C1 segment of cervical spinal cord (tissue), 14 donors: ENCODE results near the gene ZFYVE28.

Experiments
- DNase-seq, 14 donors: peaks; one replicate each; lab custom pipeline; 2025; lab: John Stamatoyannopoulos, UW

ZFYVE28 gene

DNA sequence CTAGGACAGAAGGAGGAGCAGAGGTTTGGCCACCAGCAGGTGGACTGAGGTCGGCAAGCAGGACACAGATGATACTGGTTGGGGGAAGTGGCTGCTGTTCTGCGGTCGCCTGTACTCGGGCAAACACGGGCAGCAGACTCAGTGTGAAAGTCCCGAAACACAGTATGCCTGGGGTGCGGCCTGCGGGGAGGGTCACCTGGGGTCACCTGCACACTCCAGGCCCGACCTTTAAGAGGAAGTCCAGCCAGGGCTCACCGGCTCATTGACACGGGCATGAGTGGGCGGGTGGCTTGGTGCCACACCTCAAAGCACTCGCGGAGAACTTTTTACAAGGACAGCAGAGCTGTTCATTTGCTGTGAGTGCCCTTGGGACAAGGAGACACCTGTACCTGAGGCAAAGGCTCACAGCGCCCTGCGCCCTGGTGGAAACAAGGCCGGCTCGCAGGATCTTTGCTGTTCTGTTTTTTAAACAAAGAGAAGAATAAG, 85.0 kb downstream of the ZFYVE28 start:
- DNase-seq: no peak

DNA sequence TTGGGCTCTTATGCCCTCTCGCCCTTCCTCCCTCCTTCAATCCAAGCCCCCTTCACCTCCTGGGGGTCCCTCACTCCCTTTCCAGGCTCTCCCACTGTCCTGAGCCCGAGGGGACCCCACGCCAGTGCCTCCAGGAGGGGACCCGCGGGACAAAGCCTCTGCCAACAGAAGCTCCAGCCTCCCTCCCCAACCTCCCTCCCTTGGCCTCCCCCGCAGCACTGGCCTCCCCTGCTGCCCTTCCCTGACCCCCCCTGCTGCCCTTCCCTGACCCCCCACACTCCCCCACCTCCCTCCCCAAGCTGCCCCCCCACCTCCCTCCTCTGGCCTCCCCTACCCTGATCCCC, 85.5 kb downstream of the ZFYVE28 start:
- DNase-seq: no peak

DNA sequence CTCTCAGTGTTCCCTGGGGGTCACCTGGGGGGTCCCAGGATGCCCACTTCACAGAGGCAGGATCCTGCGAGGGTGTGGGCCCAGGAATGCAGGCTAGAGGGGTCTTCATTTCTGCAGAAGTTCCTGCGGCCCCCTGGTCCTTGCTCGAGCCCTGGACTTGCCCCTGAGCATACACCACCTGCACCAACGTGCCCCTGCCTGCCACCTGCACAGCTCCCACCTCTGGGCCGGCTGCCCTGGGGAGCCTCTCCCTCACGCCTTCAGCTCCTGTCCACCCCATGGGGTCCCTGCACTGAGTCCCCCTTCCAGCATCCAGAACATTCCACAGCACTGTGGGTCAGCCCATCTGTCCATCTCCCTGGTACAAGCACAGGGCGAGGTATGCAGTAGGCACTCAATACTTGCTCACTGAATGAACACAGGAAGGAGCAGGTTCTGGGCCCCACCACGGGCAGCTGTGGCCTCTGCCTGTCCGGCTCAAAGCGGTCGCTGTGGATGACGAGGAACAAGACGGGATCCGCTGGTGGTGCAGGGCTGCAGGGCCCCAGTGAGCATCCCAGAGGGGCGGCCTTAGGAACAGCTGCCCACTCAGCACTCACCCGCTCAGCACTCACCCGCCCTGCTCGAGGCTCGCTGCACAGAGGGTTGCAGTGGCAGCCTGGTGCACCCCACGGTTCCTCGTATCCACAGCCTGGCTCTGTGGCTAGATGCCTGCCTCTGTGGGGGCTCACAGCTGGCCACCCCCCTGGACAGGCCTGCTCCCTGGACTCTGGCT, 86.1 kb downstream of the ZFYVE28 start:
- no peak for DNase-seq

DNA sequence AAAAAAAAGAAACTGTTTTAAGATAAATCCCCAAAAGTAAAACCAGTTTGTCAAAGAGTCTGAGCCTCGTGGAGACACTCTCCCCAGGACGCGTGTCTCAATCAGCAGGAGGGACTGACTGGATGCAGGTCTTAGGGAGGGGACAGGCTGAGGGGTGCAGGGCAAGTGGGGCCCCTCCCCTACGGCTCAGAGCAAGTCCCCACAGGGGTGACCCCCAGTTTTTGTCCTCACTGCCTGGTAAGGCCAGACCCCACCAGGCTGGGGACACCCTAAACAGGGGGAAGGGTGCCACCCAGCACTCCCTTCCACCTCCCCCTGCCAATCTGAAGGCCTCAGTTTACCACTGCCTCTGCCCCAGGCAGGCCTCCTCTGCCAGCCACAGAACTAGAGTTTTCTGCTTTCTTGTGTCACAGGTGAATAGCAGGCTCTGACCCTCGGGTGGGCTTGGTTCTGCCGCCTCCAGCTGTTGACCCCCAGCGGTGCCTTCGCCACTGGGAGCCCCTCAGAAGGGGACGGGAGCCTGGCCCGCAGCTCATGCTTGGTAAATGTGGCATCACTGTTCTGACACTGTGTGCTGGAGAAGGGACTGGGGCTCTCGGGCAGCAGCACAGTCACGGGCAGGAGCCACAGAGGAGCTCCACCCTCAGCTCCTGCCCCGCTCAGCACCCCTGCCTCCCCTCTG, 86.8 kb downstream of the ZFYVE28 start:
- no peak for DNase-seq

DNA sequence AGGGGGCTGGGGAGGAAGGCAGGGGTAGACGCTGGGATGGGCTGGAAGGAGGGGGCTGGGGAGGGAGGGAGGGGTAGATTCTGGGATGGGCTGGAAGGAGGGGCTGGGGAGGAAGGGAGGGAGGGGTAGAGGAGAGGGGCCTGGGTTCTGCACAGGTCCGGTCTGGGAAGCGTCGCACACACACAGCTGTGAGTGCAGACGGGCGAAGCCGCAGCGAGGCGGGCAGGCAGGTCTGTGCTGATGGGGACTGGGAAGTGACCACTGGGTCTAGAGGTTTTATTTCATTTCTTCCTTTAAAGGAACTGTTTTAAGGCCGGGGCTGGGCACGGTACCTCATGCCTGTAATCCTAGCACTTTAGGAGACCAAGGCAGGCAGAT, 87.4 kb downstream of the ZFYVE28 start:
- no peak for DNase-seq

DNA sequence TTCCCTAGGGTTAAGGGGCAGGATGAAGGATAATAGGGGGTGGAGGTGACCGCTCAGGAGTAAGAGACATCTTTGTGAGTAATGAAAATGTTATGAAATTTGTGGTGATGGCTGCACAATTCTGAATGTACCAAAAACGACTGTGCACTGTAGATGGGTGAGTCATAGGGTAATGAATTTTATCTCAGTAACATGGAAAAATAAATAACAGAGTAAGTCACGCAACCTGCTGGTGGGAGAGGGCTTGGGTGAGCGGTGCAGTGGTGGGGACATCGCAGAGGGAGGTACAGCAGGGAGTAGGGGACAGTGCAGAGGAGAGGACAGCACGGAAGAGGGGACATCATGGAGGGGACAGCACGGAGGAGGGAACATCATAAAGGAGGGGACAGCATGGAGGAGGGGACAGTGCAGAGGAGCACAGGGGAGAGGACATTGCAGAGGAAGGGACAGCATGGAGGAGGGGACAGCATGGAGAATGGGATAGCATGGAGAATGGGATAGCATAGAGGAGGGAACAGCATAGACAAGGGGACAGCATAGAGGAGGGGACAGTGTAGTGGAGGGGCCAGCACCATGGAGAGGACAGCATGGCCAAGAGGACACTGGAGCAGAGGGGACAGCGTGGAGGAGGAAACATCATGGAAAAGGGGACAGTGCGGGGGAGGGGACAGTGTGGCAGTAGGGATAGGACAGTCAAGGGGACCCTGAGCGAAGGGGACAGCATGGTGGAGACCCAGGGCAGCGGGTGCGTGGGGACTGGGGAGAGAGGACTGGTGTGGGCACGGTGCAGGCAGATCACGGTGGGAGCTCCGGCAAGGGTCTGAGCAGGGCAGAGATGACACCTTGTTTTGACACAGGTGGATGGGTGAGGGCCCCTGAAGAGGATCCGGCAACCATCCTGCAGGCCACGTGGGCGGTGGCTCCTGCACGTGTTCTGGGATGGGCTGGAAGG, 88.1 kb downstream of the ZFYVE28 start:
- DNase-seq: no peak

DNA sequence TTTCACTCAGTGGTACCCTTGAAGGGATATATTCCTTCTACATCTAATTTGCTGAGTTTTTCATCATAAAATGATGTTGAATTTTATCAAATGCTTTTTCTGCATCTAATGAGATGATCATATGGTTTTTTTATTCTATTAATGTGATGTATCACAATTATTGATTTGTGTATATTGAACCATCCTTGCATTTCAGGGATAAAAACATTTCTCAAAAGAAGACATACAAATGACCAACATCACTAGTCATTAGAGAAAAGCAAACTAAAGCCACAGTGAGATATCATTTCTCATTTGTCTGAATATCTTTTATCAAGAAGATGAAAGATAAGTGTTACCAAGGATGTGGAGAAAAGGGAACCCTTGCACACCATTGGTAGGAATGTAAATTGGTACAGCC, 90.9 kb downstream of the ZFYVE28 start:
- no peak for DNase-seq

DNA sequence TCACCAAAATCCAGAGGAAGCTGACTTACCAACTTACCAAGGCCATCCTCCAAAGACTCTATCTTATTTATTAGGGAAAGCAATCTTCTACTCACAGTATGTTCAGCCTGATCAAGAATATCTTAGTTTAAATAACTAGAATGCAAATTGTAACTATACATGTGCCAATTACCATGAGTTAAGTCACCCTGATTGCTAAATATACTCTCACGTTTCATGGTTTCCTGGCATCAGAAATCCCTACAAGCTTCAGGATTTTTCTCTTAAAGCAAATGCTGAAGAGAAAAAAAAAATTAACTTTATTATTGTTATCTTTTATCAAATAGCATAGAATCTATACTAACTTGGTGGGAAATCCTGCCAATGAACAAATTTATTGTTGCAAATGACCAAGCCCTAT, 93.6 kb downstream of the ZFYVE28 start:
- DNase-seq: no peak

DNA sequence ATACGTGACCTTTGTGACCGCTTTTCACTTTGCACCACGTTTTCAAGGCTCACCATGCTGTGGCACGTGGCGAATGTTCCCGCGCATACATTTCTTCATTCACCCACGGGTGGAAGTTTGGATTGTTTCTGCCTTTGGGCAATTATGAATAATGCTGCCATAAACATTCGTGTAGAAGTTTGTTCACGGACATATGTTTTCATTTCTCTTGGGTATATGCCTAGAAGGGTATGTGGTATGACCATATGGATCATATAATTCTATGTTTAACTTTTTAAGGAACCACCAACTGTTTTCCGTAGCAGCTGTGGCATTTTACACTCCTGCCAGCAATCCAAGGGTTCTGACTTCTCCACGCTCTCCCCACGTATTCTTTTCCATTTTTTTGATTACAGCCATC, 95.6 kb downstream of the ZFYVE28 start:
- no peak for DNase-seq

DNA sequence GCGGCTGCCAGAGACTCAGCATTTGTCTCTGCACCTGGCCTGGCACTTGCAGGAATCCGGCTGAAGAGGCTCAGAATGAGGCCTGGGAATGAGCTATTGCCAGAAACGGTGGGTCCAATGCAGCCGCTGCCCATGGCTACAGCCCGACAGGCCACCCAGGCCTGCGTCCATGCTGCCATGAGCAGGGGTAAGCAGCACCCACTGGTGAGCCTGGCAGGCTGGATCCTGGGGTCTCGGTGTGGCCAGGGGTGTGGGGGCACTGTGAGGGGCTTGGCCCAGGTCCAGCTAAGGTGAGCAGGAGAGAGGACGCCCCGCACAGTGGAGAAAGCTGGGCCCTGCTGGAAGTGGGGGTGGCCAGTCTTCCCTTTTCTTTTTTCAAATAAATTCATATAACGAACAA, 96.2 kb downstream of the ZFYVE28 start:
- no peak for DNase-seq

DNA sequence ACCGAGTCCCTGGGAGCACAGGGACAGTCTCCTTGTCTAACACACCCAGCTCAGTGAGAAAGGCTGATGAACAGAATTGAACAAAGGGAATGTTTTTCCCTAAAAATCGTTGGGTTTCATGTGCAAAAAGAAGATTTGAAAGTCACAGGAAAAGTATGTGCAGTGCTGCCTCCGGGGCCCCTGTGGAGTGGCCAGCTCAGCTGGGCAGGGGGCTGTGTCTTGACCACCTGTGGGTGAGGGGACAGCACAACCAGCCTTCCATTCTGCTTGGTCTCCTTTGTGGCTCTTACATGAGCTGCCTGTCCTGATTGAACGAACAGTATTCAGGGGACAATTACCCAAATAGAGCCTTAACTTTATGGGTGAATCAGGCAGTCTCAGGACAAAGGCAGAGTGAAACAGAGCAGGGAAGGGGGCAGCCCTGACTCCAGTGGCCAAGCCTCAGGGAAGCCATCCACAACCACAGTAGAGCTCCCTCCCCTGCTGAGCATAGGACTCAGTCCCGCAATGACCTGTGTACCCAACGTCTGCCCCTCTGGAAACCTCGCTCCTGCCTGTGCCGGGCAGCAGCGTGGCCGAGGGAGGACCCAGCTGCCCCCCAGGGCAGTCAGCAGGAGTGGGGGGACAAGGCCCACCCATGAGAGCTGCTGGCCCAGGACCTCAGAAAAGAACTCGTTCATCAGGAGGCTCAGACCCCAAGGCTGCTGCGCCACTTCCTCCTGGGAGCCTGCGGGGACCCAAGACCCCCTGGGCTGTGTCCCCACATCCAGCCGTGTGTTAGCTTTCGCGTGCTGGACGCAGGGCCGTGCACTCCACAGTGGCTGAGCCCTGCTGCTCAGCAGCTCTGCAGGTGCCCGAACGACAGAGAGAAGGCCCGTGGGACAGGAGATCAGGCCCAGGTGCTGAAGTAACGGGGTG, 96.9 kb downstream of the ZFYVE28 start:
- no peak for DNase-seq

DNA sequence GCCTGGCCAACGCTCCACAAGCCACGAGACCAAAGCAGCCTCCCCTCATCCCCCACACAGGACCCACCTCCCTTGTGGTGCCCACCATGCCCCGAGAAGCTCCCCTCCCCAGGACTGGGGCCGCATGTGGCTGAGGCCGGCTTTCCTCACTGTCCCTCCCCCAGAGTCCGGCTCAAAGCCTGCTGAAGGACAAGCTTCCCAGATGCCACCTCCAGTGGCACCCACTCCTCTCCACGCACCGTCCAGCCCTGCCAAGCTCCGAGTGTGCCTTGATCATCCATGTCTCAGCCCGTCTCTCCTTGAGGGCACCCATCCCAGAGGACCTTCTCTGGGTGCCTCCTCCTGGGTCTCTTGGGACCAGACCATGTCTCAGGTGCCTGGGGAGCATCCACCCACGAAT, 97.7 kb downstream of the ZFYVE28 start:
- DNase-seq: no peak

DNA sequence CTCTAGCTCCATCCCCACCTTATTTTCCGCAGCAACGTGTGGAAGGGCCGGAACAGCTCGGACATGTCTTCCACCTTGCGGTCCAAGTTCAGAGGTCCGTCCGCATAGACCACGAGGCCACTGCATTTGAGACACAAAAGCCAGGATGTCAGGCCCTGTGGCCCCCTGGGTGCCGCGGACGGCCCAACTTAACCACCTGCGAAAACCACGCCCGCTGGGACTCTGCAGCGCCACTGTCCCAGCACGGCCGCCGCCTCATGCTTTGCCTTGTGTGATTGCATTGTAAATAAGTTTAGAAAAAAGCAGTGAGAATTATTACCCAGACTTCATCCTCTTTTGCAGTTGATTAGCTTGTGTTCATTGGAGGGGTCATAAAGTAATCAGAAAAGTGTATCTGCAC, 98.3 kb downstream of the ZFYVE28 start:
- no peak for DNase-seq

DNA sequence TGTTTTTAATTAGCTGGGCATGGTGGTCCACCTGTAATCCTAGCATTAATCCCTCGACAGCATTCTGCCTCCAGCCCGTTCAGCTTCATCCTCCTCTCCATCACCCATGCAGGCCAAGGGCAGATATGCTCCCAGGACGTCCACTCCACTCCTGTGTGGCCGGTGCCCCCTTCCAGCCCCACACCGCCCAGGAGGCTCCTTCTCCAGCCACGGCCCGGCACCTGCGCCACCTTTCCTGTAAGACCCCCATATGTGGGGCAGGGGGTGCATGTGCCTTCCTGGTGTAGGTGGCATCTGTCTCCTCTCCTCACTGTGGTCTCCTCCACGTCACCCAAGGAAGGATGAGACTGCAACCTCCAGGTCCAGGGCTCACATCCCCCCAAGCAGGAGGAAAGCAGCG, 99.6 kb downstream of the ZFYVE28 start:
- no peak for DNase-seq

DNA sequence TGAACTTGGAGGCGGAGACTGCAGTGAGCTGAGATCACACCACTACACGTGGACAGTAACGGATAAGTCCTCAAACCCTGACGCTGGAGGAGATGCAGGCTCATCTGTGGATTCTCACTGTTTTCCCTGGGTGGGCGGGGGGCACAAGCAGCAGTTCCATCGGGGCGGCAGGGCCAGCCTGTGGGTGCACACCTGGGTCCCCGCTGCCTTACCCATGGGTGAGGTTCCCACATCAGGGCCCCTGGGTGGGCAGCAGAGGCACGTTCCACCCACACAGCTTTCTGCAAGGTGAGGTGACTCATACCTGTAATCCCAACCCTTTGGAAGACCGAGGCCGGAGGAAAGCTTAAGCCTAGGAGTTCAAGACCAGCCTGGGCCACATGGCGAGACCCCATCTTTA, 100.0 kb downstream of the ZFYVE28 start:
- no peak for DNase-seq

DNA sequence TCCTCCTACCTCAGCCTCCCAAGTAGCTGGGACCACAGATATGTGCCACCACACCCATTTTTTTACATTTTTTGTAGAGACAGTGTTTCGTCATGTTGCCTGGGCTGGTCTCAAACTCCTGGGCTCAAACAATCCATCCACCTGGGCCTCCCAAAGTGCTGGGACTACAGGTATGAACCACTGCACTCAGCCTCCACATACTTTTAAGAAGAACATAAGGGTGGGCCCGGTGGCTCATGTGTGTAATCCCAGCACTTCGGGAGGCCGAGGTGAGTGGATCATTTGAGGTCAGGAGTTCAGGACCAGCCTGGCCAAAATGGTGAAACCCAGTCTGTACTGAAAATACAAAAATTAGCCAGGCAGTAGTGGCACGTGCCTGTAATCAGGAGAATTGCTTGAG, 105.1 kb downstream of the ZFYVE28 start:
- no peak for DNase-seq

DNA sequence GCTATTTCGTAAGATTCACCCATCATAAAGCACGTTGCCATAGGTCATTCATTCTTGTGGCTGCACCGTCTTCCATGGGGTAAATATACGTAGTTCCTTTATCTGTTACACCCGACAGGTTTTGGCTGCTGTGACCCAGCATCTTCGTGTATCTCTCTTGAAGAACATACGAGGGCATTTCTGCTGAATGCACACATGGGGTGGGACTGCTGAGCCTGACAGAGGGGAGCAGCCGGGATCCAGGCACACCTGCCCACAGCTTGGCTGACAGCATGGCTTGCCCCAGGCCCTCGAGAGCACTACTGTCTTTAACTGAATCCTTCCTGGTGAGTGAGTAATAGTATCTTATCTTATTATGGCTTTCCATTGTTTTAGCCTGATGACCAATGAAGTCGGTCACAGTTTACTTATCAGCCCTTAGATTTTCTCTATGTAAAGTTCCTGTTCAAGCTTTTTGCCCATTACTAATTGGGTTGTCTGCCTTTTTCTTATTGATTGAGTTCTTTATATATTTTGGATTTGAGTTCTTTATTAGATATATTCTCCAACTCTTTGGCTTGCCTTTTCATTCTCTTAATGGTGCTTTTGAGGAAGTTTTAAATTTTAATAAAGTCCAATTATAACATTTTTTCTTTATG, 111.6 kb downstream of the ZFYVE28 start:
- no peak for DNase-seq

DNA sequence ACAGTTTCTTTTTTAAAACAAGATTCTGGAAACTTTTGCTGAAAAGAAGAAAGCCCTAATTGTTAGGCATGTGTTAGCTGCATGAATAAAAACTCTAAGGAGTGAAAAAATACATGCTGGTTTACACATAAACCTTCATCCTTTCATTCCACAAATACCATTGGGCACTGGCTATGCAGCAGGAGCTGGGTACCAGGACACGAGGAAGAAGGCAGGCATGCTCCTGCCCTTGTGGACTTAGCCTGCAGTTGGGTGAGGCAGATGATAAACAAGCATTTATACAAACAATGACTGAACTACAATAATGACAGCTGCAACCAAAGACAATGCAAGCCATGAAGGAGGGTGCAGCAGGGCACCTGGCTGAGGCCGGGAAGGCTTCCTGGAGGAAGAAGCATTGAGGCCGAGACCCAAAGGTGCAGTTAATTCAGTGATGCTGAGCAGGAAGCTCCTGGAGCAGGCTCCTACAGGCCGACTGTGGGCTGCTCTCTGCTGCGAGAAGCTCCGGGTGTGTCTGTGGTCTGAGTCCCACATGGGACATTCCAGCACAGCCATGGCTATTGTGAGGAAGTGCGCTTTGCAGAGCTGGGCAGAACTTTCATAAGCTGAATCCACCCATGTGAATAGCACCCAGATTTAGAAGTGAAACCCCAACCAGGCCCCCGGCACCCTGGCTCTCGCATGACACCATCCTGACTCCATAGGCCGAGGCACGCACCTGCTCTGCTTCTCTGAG, 112.5 kb downstream of the ZFYVE28 start:
- DNase-seq: no peak

DNA sequence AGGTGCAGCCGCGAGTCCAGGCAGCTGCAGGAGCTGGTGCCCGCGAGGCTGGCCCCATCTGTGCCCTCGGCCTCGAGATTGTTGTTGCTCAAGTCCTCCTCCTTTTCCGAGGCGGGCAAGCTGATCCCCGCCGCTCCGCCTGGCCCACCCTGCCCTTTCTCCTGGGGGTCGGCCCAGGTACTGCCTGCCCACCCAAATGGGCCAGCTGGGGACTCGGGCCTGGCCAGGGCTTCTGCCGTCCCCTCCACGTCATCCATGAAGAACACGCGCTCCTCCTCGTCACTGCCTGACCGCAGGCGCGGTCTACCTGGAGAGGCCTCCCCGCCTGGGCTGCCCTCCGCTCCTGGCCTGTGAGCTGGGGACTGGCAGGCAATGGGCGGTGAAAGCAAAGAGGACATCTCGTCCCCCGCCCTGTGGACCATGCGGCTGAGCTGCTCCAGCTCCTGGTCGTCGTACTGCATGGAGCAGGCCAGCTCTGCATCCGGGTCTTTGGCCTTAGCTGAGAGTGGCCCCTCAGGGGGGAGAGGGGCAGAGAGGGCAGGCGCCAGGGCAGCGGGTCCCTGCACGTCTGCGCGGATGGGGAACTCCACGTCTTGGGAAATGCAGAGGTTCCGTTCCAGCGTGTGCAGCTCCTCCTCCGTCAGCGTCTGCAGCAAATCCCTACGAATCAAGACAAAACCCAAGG, 113.4 kb downstream of the ZFYVE28 start:
- no peak for DNase-seq
